Measurements from ENCODE around the gene STAM.

DNA sequence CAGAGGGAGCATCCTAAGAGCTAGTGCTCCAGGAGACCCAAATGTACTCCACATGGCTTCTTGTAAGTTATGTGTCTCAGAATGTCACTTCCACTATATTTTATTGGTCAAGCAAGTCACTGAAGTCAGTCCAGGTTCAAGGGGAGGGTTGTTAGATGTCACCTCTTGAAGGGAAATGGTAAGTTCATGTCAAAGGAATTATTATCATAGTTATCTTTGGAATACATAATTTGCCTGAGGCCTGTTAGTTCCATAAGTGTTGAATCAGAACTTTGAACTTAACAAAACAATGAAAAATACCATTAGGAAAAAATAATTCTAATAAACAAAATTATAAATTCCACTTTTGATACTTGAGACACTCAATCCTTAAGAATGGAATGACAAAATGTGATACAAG is 30.6 kb downstream of the STAM start:
- TF ChIP-seq, protein P1, sequence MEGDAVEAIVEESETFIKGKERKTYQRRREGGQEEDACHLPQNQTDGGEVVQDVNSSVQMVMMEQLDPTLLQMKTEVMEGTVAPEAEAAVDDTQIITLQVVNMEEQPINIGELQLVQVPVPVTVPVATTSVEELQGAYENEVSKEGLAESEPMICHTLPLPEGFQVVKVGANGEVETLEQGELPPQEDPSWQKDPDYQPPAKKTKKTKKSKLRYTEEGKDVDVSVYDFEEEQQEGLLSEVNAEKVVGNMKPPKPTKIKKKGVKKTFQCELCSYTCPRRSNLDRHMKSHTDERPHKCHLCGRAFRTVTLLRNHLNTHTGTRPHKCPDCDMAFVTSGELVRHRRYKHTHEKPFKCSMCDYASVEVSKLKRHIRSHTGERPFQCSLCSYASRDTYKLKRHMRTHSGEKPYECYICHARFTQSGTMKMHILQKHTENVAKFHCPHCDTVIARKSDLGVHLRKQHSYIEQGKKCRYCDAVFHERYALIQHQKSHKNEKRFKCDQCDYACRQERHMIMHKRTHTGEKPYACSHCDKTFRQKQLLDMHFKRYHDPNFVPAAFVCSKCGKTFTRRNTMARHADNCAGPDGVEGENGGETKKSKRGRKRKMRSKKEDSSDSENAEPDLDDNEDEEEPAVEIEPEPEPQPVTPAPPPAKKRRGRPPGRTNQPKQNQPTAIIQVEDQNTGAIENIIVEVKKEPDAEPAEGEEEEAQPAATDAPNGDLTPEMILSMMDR (conservative IDR thresholded peaks at IDR 0.05), result no peak
- TF ChIP-seq EZH2 (IDR thresholded peaks at IDR 0.05; ENCODE audit: low read depth), result no peak
